MM.1S (cell line): Measurements from ENCODE around the gene MED1.
"Not testable (repeated sequence)": the region's sequence is repeated elsewhere in the genome, so short reads cannot be mapped to it uniquely, and the experiment has no call there.

Source experiments
- DNase-seq: peaks from one replicate; pipeline ENCODE4 v3.0.0-alpha.2; 2015
- H2AFZ ChIP-seq: fragments of 300-600 bp; sonication (generic); 2 replicates; pipeline ENCODE4 v1.6.0; 2016; ENCODE audit warnings: antibody characterized with exemption, low read length
- H3F3A ChIP-seq: fragments of 300-600 bp; sonication (generic); 2 replicates; pipeline ENCODE4 v1.6.1; 2016; ENCODE audit warnings: mild to moderate bottlenecking, antibody characterized with exemption, low read length, moderate library complexity, mixed read lengths; ENCODE audit not compliant: insufficient read depth
- H3K27ac ChIP-seq: fragments of 300-600 bp; sonication (generic); 2 replicates; pipeline ENCODE4 v1.5.1; 2016; ENCODE audit warnings: mild to moderate bottlenecking, low read length
- H3K27me3 ChIP-seq: fragments of 300-600 bp; sonication (generic); replicated peaks from 2 replicates; pipeline ENCODE4 v1.6.0; 2016; ENCODE audit warnings: low read length; ENCODE audit not compliant: insufficient read depth
- H3K36me3 ChIP-seq: fragments of 300-600 bp; sonication (generic); replicated peaks from 2 replicates; pipeline ENCODE4 v1.6.1; 2016; ENCODE audit warnings: mild to moderate bottlenecking, low read length, mixed read lengths; ENCODE audit not compliant: insufficient read depth
- H3K4me1 ChIP-seq: fragments of 300-600 bp; sonication (generic); 2 replicates; pipeline ENCODE4 v1.6.1; 2016; ENCODE audit warnings: low read length, mixed read lengths
- H3K4me2 ChIP-seq: fragments of 300-600 bp; sonication (generic); 2 replicates; pipeline ENCODE4 v1.6.0; 2016; ENCODE audit warnings: low read depth, low read length
- H3K4me3 ChIP-seq: fragments of 300-600 bp; sonication (generic); 2 replicates; pipeline ENCODE4 v1.5.1; 2016; ENCODE audit warnings: low read length, mixed read lengths
- H3K79me2 ChIP-seq: fragments of 300-600 bp; sonication (generic); 2 replicates; pipeline ENCODE4 v1.6.1; 2016; ENCODE audit warnings: mixed run types, low read length, mixed read lengths
- H3K9ac ChIP-seq: fragments of 300-600 bp; sonication (generic); 2 replicates; pipeline ENCODE4 v1.6.1; 2016; ENCODE audit warnings: low read length, mixed read lengths
- H3K9me2 ChIP-seq: fragments of 300-600 bp; sonication (generic); replicated peaks from 2 replicates; pipeline ENCODE4 v1.6.1; 2016; ENCODE audit warnings: mild to moderate bottlenecking, low read length, mixed read lengths; ENCODE audit not compliant: insufficient read depth
- H3K9me3 ChIP-seq: fragments of 300-600 bp; sonication (generic); replicated peaks from 2 replicates; pipeline ENCODE4 v1.6.1; 2016; ENCODE audit warnings: mild to moderate bottlenecking, low read length, mixed read lengths; ENCODE audit not compliant: insufficient read depth
- H4K20me1 ChIP-seq: fragments of 300-600 bp; sonication (generic); 2 replicates; pipeline ENCODE4 v1.6.1; 2016; ENCODE audit warnings: mild to moderate bottlenecking, low read length, moderate library complexity, mixed read lengths; ENCODE audit not compliant: insufficient read depth
- CTCF ChIP-seq: fragments of 300-600 bp; sonication (generic); IDR thresholded peaks from 2 replicates; pipeline ENCODE4 v1.5.1; 2016; ENCODE audit warnings: antibody characterized with exemption, low read length, mixed read lengths
- EZH2 ChIP-seq: fragments of 300-600 bp; sonication (generic); optimal IDR thresholded peaks from 2 replicates; pipeline ENCODE3; 2017; ENCODE audit warnings: low read depth, mild to moderate bottlenecking, antibody characterized with exemption, low read length, mixed read lengths
- EZH2phosphoT487 ChIP-seq: fragments of 300-600 bp; sonication (generic); IDR thresholded peaks from 2 replicates; pipeline ENCODE4 v1.6.1; 2018; ENCODE audit warnings: antibody characterized with exemption, low read length

Gene MED1

GRCh38 chr17:39376434-39376833, 74.6 kb downstream of the MED1 start:
- H3K4me1 ChIP-seq: no peaks in the 10 kb centered on the region
- no peaks in the 10 kb centered on the region for H3K9me2 ChIP-seq
- H4K20me1 ChIP-seq: no peaks in the 10 kb centered on the region
- H3F3A ChIP-seq: no peaks in the 10 kb centered on the region
- peaks cover 7% of the 10 kb centered on the region for H3K79me2 ChIP-seq
- H2AFZ ChIP-seq: no peak overlapping the region
- no peak overlapping the region for H3K27ac ChIP-seq
- TF ChIP-seq CTCF (no peak), EZH2phosphoT487 (no peak), EZH2 (no peak)
- H3K4me3 ChIP-seq: no peak overlapping the region
- no peaks in the 10 kb centered on the region for H3K27me3 ChIP-seq
- H3K36me3 ChIP-seq: no peaks in the 10 kb centered on the region
- no peak for DNase-seq
- H3K9me3 ChIP-seq: no peaks in the 10 kb centered on the region
- no peak overlapping the region for H3K4me2 ChIP-seq
- H3K9ac ChIP-seq: no peak overlapping the region

GRCh38 chr17:39367805-39368204, 83.3 kb downstream of the MED1 start:
- not testable (repeated sequence) for H3K36me3 ChIP-seq, H3K9me3 ChIP-seq, H3K4me3 ChIP-seq, H3F3A ChIP-seq, H3K4me1 ChIP-seq, DNase-seq, H4K20me1 ChIP-seq, H2AFZ ChIP-seq, H3K27ac ChIP-seq, H3K27me3 ChIP-seq, H3K79me2 ChIP-seq, H3K9me2 ChIP-seq, H3K9ac ChIP-seq, H3K4me2 ChIP-seq

GRCh38 chr17:39365872-39366271, 85.2 kb downstream of the MED1 start:
- H3K4me1 ChIP-seq: no peaks in the 10 kb centered on the region
- no peaks in the 10 kb centered on the region for H3K9me2 ChIP-seq
- TF ChIP-seq EZH2phosphoT487 (no peak), CTCF (no peak), EZH2 (no peak)
- H3K4me3 ChIP-seq: no peak overlapping the region
- H4K20me1 ChIP-seq: no peaks in the 10 kb centered on the region
- DNase-seq: no peak
- no peak overlapping the region for H3K27ac ChIP-seq
- no peaks in the 10 kb centered on the region for H3K36me3 ChIP-seq
- no peaks in the 10 kb centered on the region for H3F3A ChIP-seq
- H2AFZ ChIP-seq: no peak overlapping the region
- H3K9ac ChIP-seq: no peak overlapping the region
- no peaks in the 10 kb centered on the region for H3K27me3 ChIP-seq
- no peaks in the 10 kb centered on the region for H3K9me3 ChIP-seq
- H3K4me2 ChIP-seq: no peak overlapping the region
- no peaks in the 10 kb centered on the region for H3K79me2 ChIP-seq

- Histone ChIP-seq H3K36me3 (no peaks in the 10 kb centered on the region), H3K4me2 (no peak overlapping the region), H3F3A (no peaks in the 10 kb centered on the region), H4K20me1 (no peaks in the 10 kb centered on the region), H3K4me3 (no peak overlapping the region), H3K9ac (no peak overlapping the region), H3K9me3 (no peaks in the 10 kb centered on the region), H3K27me3 (no peaks in the 10 kb centered on the region), H3K9me2 (no peaks in the 10 kb centered on the region), H2AFZ (no peak overlapping the region), H3K4me1 (no peaks in the 10 kb centered on the region), H3K27ac (no peak overlapping the region), H3K79me2 (no peaks in the 10 kb centered on the region)
- TF ChIP-seq EZH2: no peak
- no peak for TF ChIP-seq EZH2phosphoT487
- no peak for TF ChIP-seq CTCF
- no peak for DNase-seq
Observed at GRCh38 chr17:39365242-39365641, 85.8 kb downstream of the MED1 start.
